Astrocyte (in vitro differentiated cells and primary cell): Measurements from ENCODE around the gene LYSMD3. TPM values are rescaled to one million over a fixed set of nuclear protein-coding genes. Genes with fewer than 3 reads are reported as not detected.

Experiments
- DNase-seq: peaks from one replicate; pipeline ENCODE4 v3.0.0-alpha.2; 2010; ENCODE audit warnings: low read depth
- FAIRE-seq: peaks from 2 replicates; lab custom pipeline; 2011; peaks lifted over from hg19 to GRCh38; lab: Jason Lieb, UNC
- H2AFZ ChIP-seq: 2 replicates; pipeline ENCODE4 v1.6.0; 2012; ENCODE audit warnings: low read depth, low read length, inconsistent platforms
- H3K27ac ChIP-seq: 2 replicates; pipeline ENCODE4 v1.5.1; 2011; ENCODE audit warnings: low read depth, low read length, inconsistent platforms
- H3K27me3 ChIP-seq: 2 replicates; pipeline ENCODE4 v1.6.0; 2011; ENCODE audit warnings: low read length, inconsistent platforms; ENCODE audit not compliant: insufficient read depth
- H3K36me3 ChIP-seq: 2 replicates; pipeline ENCODE4 v1.5.1; 2011; ENCODE audit warnings: low read length, inconsistent platforms; ENCODE audit not compliant: insufficient read depth
- H3K4me1 ChIP-seq: 2 replicates; pipeline ENCODE4 v1.5.1; 2011; ENCODE audit warnings: low read length, inconsistent platforms; ENCODE audit not compliant: insufficient read depth
- H3K4me2 ChIP-seq: 2 replicates; pipeline ENCODE4 v1.6.0; 2012; ENCODE audit warnings: low read length, inconsistent platforms
- H3K4me3 ChIP-seq: 2 replicates; pipeline ENCODE4 v1.5.1; 2011; ENCODE audit warnings: low read depth, mild to moderate bottlenecking, low read length, inconsistent platforms; ENCODE audit not compliant: insufficient read depth
- H3K79me2 ChIP-seq: 2 replicates; pipeline ENCODE4 v1.6.0; 2012; ENCODE audit warnings: mild to moderate bottlenecking, low read length, inconsistent platforms; ENCODE audit not compliant: insufficient read depth
- H3K9ac ChIP-seq: 2 replicates; pipeline ENCODE4 v1.6.0; 2012; ENCODE audit warnings: mild to moderate bottlenecking, low read length, inconsistent platforms
- H3K9me3 ChIP-seq: 2 replicates; pipeline ENCODE4 v1.5.1; 2012; ENCODE audit warnings: low read depth, mild to moderate bottlenecking, low read length, inconsistent platforms; ENCODE audit not compliant: insufficient read depth
- H4K20me1 ChIP-seq: 2 replicates; pipeline ENCODE4 v1.6.0; 2012; ENCODE audit warnings: low read length, inconsistent platforms; ENCODE audit not compliant: insufficient read depth
- H3K27ac Mint-ChIP-seq: one replicate; pipeline ENCODE4 v1.8.0; 2021; ENCODE audit warnings: mild to moderate bottlenecking, mixed read lengths; ENCODE audit not compliant: unreplicated experiment
- H3K27me3 Mint-ChIP-seq: one replicate; pipeline ENCODE4 v1.8.0; 2021; ENCODE audit warnings: low read depth, mixed read lengths; ENCODE audit not compliant: unreplicated experiment
- H3K36me3 Mint-ChIP-seq: one replicate; pipeline ENCODE4 v1.8.0; 2021; ENCODE audit warnings: low read depth, mixed read lengths; ENCODE audit not compliant: unreplicated experiment
- H3K4me1 Mint-ChIP-seq: one replicate; pipeline ENCODE4 v1.8.0; 2021; ENCODE audit warnings: low read depth, mixed read lengths; ENCODE audit not compliant: unreplicated experiment
- H3K4me3 Mint-ChIP-seq: one replicate; pipeline ENCODE4 v1.8.0; 2021; ENCODE audit warnings: mild to moderate bottlenecking, moderate library complexity, mixed read lengths; ENCODE audit not compliant: unreplicated experiment
- H3K9me3 Mint-ChIP-seq: one replicate; pipeline ENCODE4 v1.8.0; 2021; ENCODE audit warnings: mild to moderate bottlenecking, mixed read lengths; ENCODE audit not compliant: unreplicated experiment
- EZH2 ChIP-seq: IDR thresholded peaks from 2 replicates; pipeline ENCODE4 v1.6.1; 2012; ENCODE audit warnings: mild to moderate bottlenecking, low read length, inconsistent platforms; ENCODE audit not compliant: insufficient read depth
- total RNA-seq: library from RNA; stranded (reverse); gene quantifications from 2 replicates; pipeline ENCODE4 v1.2.1, GENCODE V29; 2021
- TF ChIP-seq, protein P1 (sequence below): IDR thresholded peaks from 2 replicates; pipeline ENCODE4 v1.5.1; 2011; ENCODE audit warnings: low read depth, mild to moderate bottlenecking, inconsistent platforms, low read length, moderate library complexity; ENCODE audit not compliant: insufficient read depth

Gene LYSMD3
- total RNA-seq, 1 donor from 2014 or later = 26.9 TPM

DNA sequence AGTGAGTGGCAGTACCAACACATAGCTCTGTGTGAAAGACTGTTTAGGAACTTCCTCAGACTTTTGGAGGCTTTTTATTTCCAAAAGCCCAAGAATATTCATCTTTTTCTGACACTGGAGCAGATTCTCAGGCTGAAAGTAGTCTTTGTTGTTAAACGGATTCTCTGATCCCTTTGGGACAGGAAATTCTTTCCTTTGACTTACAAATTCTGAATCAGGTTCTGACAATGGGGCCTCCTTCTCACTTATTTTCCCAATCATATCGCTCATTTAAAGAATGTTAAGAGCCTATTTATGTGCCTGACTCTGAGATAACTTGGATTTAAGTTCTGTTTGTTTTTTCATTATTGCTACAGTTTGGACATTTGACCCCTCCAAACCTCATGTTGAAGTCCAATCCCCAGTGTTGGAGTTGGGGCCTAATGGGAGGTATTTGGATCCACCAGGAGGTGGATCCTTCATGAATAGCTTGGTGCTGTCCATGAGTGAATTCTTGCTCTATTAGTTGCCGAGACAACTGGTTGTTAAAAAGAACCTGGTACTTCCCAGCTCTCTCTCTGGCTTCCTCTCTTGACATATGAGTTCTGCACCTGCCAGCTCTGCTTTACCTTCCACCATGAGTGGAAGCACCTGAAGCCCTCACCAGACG is 25.1 kb upstream of the LYSMD3 start:
- Histone ChIP-seq H3K27ac (no peak overlapping the region), H3K27me3 (peaks cover 30% of the 10 kb centered on the region), H3K36me3 (no peaks in the 10 kb centered on the region), H3K4me1 (no peaks in the 10 kb centered on the region), H3K4me2 (no peak overlapping the region), H3K79me2 (no peaks in the 10 kb centered on the region), H2AFZ (no peak overlapping the region), H4K20me1 (no peaks in the 10 kb centered on the region), H3K4me3 (no peak overlapping the region), H3K9me3 (no peaks in the 10 kb centered on the region), H3K9ac (no peak overlapping the region)
- Mint-ChIP-seq H3K27me3 (peaks cover 13% of the 10 kb centered on the region), H3K4me3 (no peak overlapping the region), H3K9me3 (no peaks in the 10 kb centered on the region), H3K27ac (no peak overlapping the region), H3K36me3 (no peaks in the 10 kb centered on the region), H3K4me1 (no peaks in the 10 kb centered on the region)
- no peak for DNase-seq
- no peak for FAIRE-seq
- TF ChIP-seq EZH2 = no peak
- TF ChIP-seq, protein P1, sequence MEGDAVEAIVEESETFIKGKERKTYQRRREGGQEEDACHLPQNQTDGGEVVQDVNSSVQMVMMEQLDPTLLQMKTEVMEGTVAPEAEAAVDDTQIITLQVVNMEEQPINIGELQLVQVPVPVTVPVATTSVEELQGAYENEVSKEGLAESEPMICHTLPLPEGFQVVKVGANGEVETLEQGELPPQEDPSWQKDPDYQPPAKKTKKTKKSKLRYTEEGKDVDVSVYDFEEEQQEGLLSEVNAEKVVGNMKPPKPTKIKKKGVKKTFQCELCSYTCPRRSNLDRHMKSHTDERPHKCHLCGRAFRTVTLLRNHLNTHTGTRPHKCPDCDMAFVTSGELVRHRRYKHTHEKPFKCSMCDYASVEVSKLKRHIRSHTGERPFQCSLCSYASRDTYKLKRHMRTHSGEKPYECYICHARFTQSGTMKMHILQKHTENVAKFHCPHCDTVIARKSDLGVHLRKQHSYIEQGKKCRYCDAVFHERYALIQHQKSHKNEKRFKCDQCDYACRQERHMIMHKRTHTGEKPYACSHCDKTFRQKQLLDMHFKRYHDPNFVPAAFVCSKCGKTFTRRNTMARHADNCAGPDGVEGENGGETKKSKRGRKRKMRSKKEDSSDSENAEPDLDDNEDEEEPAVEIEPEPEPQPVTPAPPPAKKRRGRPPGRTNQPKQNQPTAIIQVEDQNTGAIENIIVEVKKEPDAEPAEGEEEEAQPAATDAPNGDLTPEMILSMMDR = no peak

DNA sequence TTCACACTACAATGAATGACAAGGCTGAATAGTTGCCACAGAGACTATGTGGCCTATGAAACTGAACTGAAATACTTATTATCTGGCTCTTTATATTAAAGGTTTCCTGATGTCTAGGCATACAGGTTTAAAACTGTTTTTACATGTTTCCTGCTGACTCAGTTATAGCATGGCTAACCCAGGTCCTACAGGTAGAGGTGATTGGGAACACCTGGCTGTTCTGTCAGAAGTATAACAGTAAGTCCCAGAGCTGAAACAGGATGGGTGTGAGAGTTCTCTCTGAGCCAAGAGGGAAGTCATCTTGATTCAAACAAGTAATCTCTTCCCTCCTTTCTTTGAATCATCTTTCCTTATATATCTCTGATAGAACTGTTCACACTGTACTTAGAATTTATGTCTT is 24.3 kb upstream of the LYSMD3 start:
- H3K27me3 Mint-ChIP-seq = peaks cover 13% of the 10 kb centered on the region
- H3K4me3 Mint-ChIP-seq = no peak overlapping the region
- TF ChIP-seq, protein P1 = no peak
- no peak for TF ChIP-seq EZH2

GRCh38 chr5:90551376-90551775 is 22.0 kb upstream of the LYSMD3 start:
- H3K4me3 ChIP-seq = no peak overlapping the region
- H4K20me1 ChIP-seq = no peaks in the 10 kb centered on the region
- Mint-ChIP-seq H3K27me3 (peaks cover 3% of the 10 kb centered on the region), H3K4me3 (no peak overlapping the region), H3K36me3 (no peaks in the 10 kb centered on the region), H3K9me3 (no peaks in the 10 kb centered on the region), H3K27ac (no peak overlapping the region), H3K4me1 (no peaks in the 10 kb centered on the region)
- no peak for FAIRE-seq
- H3K79me2 ChIP-seq = no peaks in the 10 kb centered on the region
- H3K27ac ChIP-seq = no peak overlapping the region
- TF ChIP-seq, protein P1 = no peak
- no peak for TF ChIP-seq EZH2
- no peak overlapping the region for H2AFZ ChIP-seq
- H3K27me3 ChIP-seq = peaks cover 8% of the 10 kb centered on the region
- DNase-seq = no peak
- no peaks in the 10 kb centered on the region for H3K9me3 ChIP-seq
- no peak overlapping the region for H3K4me2 ChIP-seq
- H3K4me1 ChIP-seq = peaks cover 3% of the 10 kb centered on the region
- H3K36me3 ChIP-seq = no peaks in the 10 kb centered on the region
- no peak overlapping the region for H3K9ac ChIP-seq

More for the DNA sequence above, 24.3 kb upstream of the LYSMD3 start:
- no peaks in the 10 kb centered on the region for H3K4me1 ChIP-seq
- H4K20me1 ChIP-seq = no peaks in the 10 kb centered on the region
- H3K79me2 ChIP-seq = no peaks in the 10 kb centered on the region
- H3K9ac ChIP-seq = no peak overlapping the region
- no peaks in the 10 kb centered on the region for H3K36me3 Mint-ChIP-seq
- peaks cover 26% of the 10 kb centered on the region for H3K27me3 ChIP-seq
- H2AFZ ChIP-seq = no peak overlapping the region
- no peaks in the 10 kb centered on the region for H3K9me3 ChIP-seq
- H3K9me3 Mint-ChIP-seq = no peaks in the 10 kb centered on the region
- DNase-seq (no peak), FAIRE-seq (no peak)
- H3K36me3 ChIP-seq = no peaks in the 10 kb centered on the region
- H3K27ac ChIP-seq = no peak overlapping the region
- no peaks in the 10 kb centered on the region for H3K4me1 Mint-ChIP-seq
- H3K27ac Mint-ChIP-seq = no peak overlapping the region
- no peak overlapping the region for H3K4me3 ChIP-seq
- no peak overlapping the region for H3K4me2 ChIP-seq
